ENCODE data around the gene MRPL24.

Gene MRPL24

GRCh38 chr1:156742801-156743200, 1.9 kb upstream of the MRPL24 start:
- no peak for DNase-seq

GRCh38 chr1:156742017-156742416, 1.1 kb upstream of the MRPL24 start:
- no peak for DNase-seq

GRCh38 chr1:156741481-156741983, 644 bp upstream of the MRPL24 start:
- no peak for DNase-seq

- no peak for DNase-seq
These were observed 599 bp downstream of the MRPL24 start for GRCh38 chr1:156740237-156740740.

- no peak for DNase-seq
These were observed 2.0 kb downstream of the MRPL24 start for GRCh38 chr1:156738916-156739315.

- no peak for DNase-seq
These were observed 2.5 kb downstream of the MRPL24 start for GRCh38 chr1:156738407-156738806.

GRCh38 chr1:156733989-156734584, 6.8 kb downstream of the MRPL24 start:
- no peak for DNase-seq

GRCh38 chr1:156728599-156729462, 12.1 kb downstream of the MRPL24 start, which contains the start of gene ISG20L2:
ISG20L2 (minus strand) TSS chr1:156728766; CDS start chr1:156727652, 1,114 bp downstream.
- peak; percentile 97 for DNase-seq

- no peak for DNase-seq
These were observed 12.8 kb downstream of the MRPL24 start, which contains the start of gene METTL25B for GRCh38 chr1:156727926-156728598. METTL25B (plus strand) TSS chr1:156728469; CDS start chr1:156729105, 636 bp downstream.

GRCh38 chr1:156727492-156727891, 13.4 kb downstream of the MRPL24 start:
- no peak for DNase-seq

GRCh38 chr1:156726549-156727226, 14.2 kb downstream of the MRPL24 start:
- peak; percentile 74 for DNase-seq

GRCh38 chr1:156725683-156726280, 15.1 kb downstream of the MRPL24 start:
- peak; percentile 94 for DNase-seq

GRCh38 chr1:156721535-156721934, 19.4 kb downstream of the MRPL24 start:
- DNase-seq = no peak

- DNase-seq = peak; percentile 88
These were observed 19.8 kb downstream of the MRPL24 start for GRCh38 chr1:156721131-156721530.

- DNase-seq = no peak
These were observed 23.5 kb downstream of the MRPL24 start for GRCh38 chr1:156717351-156717750.

- no peak for DNase-seq
These were observed 26.1 kb downstream of the MRPL24 start for GRCh38 chr1:156714830-156715229.

GRCh38 chr1:156712626-156713025, 28.3 kb downstream of the MRPL24 start:
- DNase-seq = peak; percentile 85

GRCh38 chr1:156711011-156711817, 29.7 kb downstream of the MRPL24 start:
- peak; percentile 90 for DNase-seq

- DNase-seq = no peak
These were observed 31.0 kb downstream of the MRPL24 start for GRCh38 chr1:156709757-156710489.

- DNase-seq = no peak
These were observed 31.9 kb downstream of the MRPL24 start for GRCh38 chr1:156709031-156709430.
